Measurements from ENCODE around the gene SUN2.

Gene SUN2

GRCh38 chr22:38777087-38777671 is 21.4 kb upstream of the SUN2 start:
- DNase-seq = no peak

- no peak for DNase-seq
Observed at GRCh38 chr22:38776086-38776485, 20.3 kb upstream of the SUN2 start.

GRCh38 chr22:38775656-38776055 is 19.9 kb upstream of the SUN2 start:
- no peak for DNase-seq

GRCh38 chr22:38774496-38775166 is 18.8 kb upstream of the SUN2 start:
- DNase-seq = no peak

GRCh38 chr22:38773363-38773946 is 17.7 kb upstream of the SUN2 start:
- no peak for DNase-seq

GRCh38 chr22:38772623-38772873 is 16.8 kb upstream of the SUN2 start:
- no peak for DNase-seq

- no peak for DNase-seq
Observed at GRCh38 chr22:38770257-38770949, 14.6 kb upstream of the SUN2 start.

GRCh38 chr22:38768036-38768435 is 12.2 kb upstream of the SUN2 start:
- DNase-seq = no peak

- DNase-seq = no peak
Observed at GRCh38 chr22:38767313-38767712, 11.5 kb upstream of the SUN2 start.

- DNase-seq = peak; percentile 61
Observed at GRCh38 chr22:38766076-38766777, 10.4 kb upstream of the SUN2 start.

GRCh38 chr22:38762551-38762983 is 6.8 kb upstream of the SUN2 start:
- DNase-seq = no peak

GRCh38 chr22:38761202-38762162 is 5.7 kb upstream of the SUN2 start:
- DNase-seq = no peak

GRCh38 chr22:38760477-38761201 is 4.8 kb upstream of the SUN2 start:
- peak; percentile 40 for DNase-seq

- DNase-seq = no peak
Observed at GRCh38 chr22:38759005-38759404, 3.2 kb upstream of the SUN2 start.

- no peak for DNase-seq
Observed at GRCh38 chr22:38758276-38758945, 2.6 kb upstream of the SUN2 start.

- DNase-seq = no peak
Observed at GRCh38 chr22:38757464-38757757, 1.6 kb upstream of the SUN2 start.

GRCh38 chr22:38756711-38757463 is 1.1 kb upstream of the SUN2 start:
- no peak for DNase-seq

GRCh38 chr22:38755155-38755910 is 465 bp downstream of the SUN2 start:
- DNase-seq = no peak

GRCh38 chr22:38754751-38755154 is 1.0 kb downstream of the SUN2 start:
- DNase-seq = no peak
